ENCODE measurements around the gene TMEM247. TPM values are rescaled to one million over a fixed set of nuclear protein-coding genes. Genes with fewer than 3 reads are reported as not detected.

Gene TMEM247
- polyA plus RNA-seq, 1 of the 3 experiments (the other 2 are of a cell fraction): not detected

DNA sequence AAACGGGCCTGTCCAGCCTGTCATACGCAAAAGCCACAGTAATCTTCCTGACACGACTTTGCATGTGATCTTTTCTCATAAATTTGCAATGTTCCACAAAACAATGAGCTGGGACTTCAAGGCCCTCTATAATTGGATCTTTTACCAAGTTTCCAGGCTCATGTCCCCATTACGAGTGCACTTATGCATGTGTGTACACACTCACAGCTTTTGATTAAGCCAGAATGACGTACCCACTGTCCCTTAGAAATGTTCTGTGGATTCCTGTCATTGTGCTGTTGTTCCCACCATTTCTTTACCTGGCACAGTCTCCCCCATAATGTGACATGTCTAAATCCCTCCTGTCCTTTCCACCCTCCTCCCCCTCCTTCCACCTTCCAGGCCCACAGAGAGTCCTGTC lies 19.7 kb upstream of the TMEM247 start:
- no peak overlapping the region for H3K9ac ChIP-seq
- H3K79me2 ChIP-seq (ENCODE audit: insufficient read depth): no peaks in the 10 kb centered on the region
- CTCF ChIA-PET: interaction anchor here (1.0 to 5.9 kb wide), 20 partner anchors 8 to 816 kb away, joined by 3 to 30 read pairs (median 5); no protein-coding TSS in a partner anchor
- no peak overlapping the region for H3K4me3 ChIP-seq (ENCODE audit: low read depth in 2 of 2, low read length in 1 of 2)
- H3K9me2 ChIP-seq: no peaks in the 10 kb centered on the region
- H3K36me3 ChIP-seq (replicated peaks in 1 of 2; ENCODE audit: control insufficient read depth in 1 of 2, insufficient read depth in 2 of 2, low read length in 1 of 2): no peaks in the 10 kb centered on the region
- H3K4me1 ChIP-seq (ENCODE audit: control insufficient read depth in 1 of 2, insufficient read depth in 2 of 2, low read depth in 1 of 2, low read length in 1 of 2): peaks cover 0 to 21% of the 10 kb centered on the region in 2 experiments; a peak in 1 of 4 replicates
- H3K27me3 ChIP-seq (ENCODE audit: insufficient read depth): no peaks in the 10 kb centered on the region
- no peak for TF ChIP-seq NFIC (IDR thresholded peaks at IDR 0.05; ENCODE audit: borderline replicate concordance)
- TF ChIP-seq TCF12 (IDR thresholded peaks at IDR 0.05): no peak
- TF ChIP-seq TAF1 (IDR thresholded peaks at IDR 0.05; ENCODE audit: borderline replicate concordance, low read depth, low read length): no peak
- no peak for TF ChIP-seq CHD2 (IDR thresholded peaks at IDR 0.05; ENCODE audit: low read length, partially characterized antibody)
- no peak for TF ChIP-seq REST (IDR thresholded peaks at IDR 0.05; ENCODE audit: low read depth, low read length)
- TF ChIP-seq CTCF (IDR thresholded peaks at IDR 0.05): no peak
- TF ChIP-seq FOXJ3 (CRISPR knock-in tag; IDR thresholded peaks at IDR 0.05): no peak
- TF ChIP-seq POLR2AphosphoS5 (IDR thresholded peaks at IDR 0.05; ENCODE audit: low read depth, low read length): no peak
- no peaks in the 10 kb centered on the region for H4K20me1 ChIP-seq (ENCODE audit: insufficient read depth)
- POLR2A ChIA-PET: interaction anchor here (0.8 to 1.5 kb wide), 2 partner anchors 162 to 275 kb away, joined by 4 to 5 read pairs; partner anchors contain the start of gene EPAS1
- H3K4me2 ChIP-seq: no peak overlapping the region
- WGBS (ENCODE audit: low lambda C conversion rate): 70% methylated on average over 5 of the region's 5 CpGs
- DNase-seq: no peak
- H2AFZ ChIP-seq (ENCODE audit: low read depth): no peak overlapping the region
- no peaks in the 10 kb centered on the region for H3K9me3 ChIP-seq
- peak overlapping the region in 1 of 2 experiments; percentile 72; a peak in 1 of 4 replicates for H3K27ac ChIP-seq (ENCODE audit: low read depth in 2 of 2, low read length in 1 of 2)
- no peaks in the 10 kb centered on the region for H3F3A ChIP-seq (replicated peaks; ENCODE audit: insufficient read depth)

GRCh38 chr2:46460241-46460921 lies 19.0 kb upstream of the TMEM247 start:
- Histone ChIP-seq H2AFZ (ENCODE audit: low read depth) (no peak overlapping the region), H3K27ac (ENCODE audit: low read depth in 2 of 2, low read length in 1 of 2) (peak overlapping the region in 1 of 2 experiments; percentile 72; a peak in 2 of 4 replicates)
- POLR2A ChIA-PET: interaction anchor here (0.8 to 1.5 kb wide), 3 partner anchors 120 to 276 kb away, joined by 4 to 5 read pairs (median 4); partner anchors contain the start of gene EPAS1

More at GRCh38 chr2:46460241-46460921, 19.0 kb upstream of the TMEM247 start:
- Histone ChIP-seq H3K36me3 (replicated peaks in 1 of 2; ENCODE audit: control insufficient read depth in 1 of 2, insufficient read depth in 2 of 2, low read length in 1 of 2) (no peaks in the 10 kb centered on the region), H3F3A (replicated peaks; ENCODE audit: insufficient read depth) (no peaks in the 10 kb centered on the region), H3K4me2 (no peak overlapping the region), H3K27me3 (ENCODE audit: insufficient read depth) (no peaks in the 10 kb centered on the region), H3K4me3 (ENCODE audit: low read depth in 2 of 2, low read length in 1 of 2) (no peak overlapping the region), H3K4me1 (ENCODE audit: control insufficient read depth in 1 of 2, insufficient read depth in 2 of 2, low read depth in 1 of 2, low read length in 1 of 2) (peaks cover 0 to 21% of the 10 kb centered on the region in 2 experiments; a peak in 1 of 4 replicates), H3K9ac (no peak overlapping the region), H4K20me1 (ENCODE audit: insufficient read depth) (no peaks in the 10 kb centered on the region), H3K9me2 (no peaks in the 10 kb centered on the region), H3K9me3 (no peaks in the 10 kb centered on the region), H3K79me2 (ENCODE audit: insufficient read depth) (no peaks in the 10 kb centered on the region)
- DNase-seq: peak; percentile 38
- WGBS (ENCODE audit: low lambda C conversion rate): 74% methylated on average over 16 of the region's 16 CpGs
- TF ChIP-seq RAD21 (IDR thresholded peaks at IDR 0.05; ENCODE audit: low read length) (0 out of 2 replicates have a peak, but pooled peaks have one; percentile 1), SIN3A (IDR thresholded peaks at IDR 0.05; ENCODE audit: borderline replicate concordance, low read depth, low read length) (no peak), POLR2AphosphoS5 (IDR thresholded peaks at IDR 0.05; ENCODE audit: low read depth, low read length) (no peak), SMC3 (IDR thresholded peaks at IDR 0.05; ENCODE audit: low read depth, low read length) (0 out of 2 replicates have a peak, but pooled peaks have one; percentile 3)
- CTCF ChIA-PET: interaction anchor here (0.6 to 5.9 kb wide), 51 partner anchors 9 to 904 kb away, joined by 3 to 30 read pairs (median 4); no protein-coding TSS in a partner anchor

All from SK-N-SH (cell line).